ENCODE data around the gene STON2. TPM values are rescaled to one million over a fixed set of nuclear protein-coding genes. Genes with fewer than 3 reads are reported as not detected.

Gene STON2
- total RNA-seq, 1 donor from 2014 or later, result 60.4 TPM

- Mint-ChIP-seq H3K36me3 (no peaks in the 10 kb centered on the region), H3K4me3 (no peak overlapping the region), H3K4me1 (peaks cover 23% of the 10 kb centered on the region), H3K9me3 (no peaks in the 10 kb centered on the region), H3K27me3 (ENCODE audit: low read depth) (no peaks in the 10 kb centered on the region), H3K27ac (no peak overlapping the region)
- no peak for TF ChIP-seq CTCF (IDR thresholded peaks at IDR 0.05; ENCODE audit: unreplicated experiment)
- DNase-seq (ENCODE audit: low spot score in 2 of 2, unreplicated experiment in 2 of 2), result no peak
These were observed 68.7 kb downstream of the STON2 start for GRCh38 chr14:81331229-81332021.

GRCh38 chr14:81330619-81331122 lies 69.5 kb downstream of the STON2 start:
- H3K4me1 Mint-ChIP-seq, result peaks cover 29% of the 10 kb centered on the region
- H3K27me3 Mint-ChIP-seq (ENCODE audit: low read depth), result no peaks in the 10 kb centered on the region
- no peak overlapping the region for H3K4me3 Mint-ChIP-seq
- no peak for TF ChIP-seq CTCF (IDR thresholded peaks at IDR 0.05; ENCODE audit: unreplicated experiment)
- no peaks in the 10 kb centered on the region for H3K9me3 Mint-ChIP-seq
- H3K27ac Mint-ChIP-seq, result no peak overlapping the region
- H3K36me3 Mint-ChIP-seq, result no peaks in the 10 kb centered on the region
- DNase-seq (ENCODE audit: low spot score in 2 of 2, unreplicated experiment in 2 of 2), result no peak

- no peak for DNase-seq (ENCODE audit: low spot score in 2 of 2, unreplicated experiment in 2 of 2)
- H3K36me3 Mint-ChIP-seq, result no peaks in the 10 kb centered on the region
These were observed 70.3 kb downstream of the STON2 start for GRCh38 chr14:81329640-81330381.

GRCh38 chr14:81326451-81326850 lies 73.7 kb downstream of the STON2 start:
- no peaks in the 10 kb centered on the region for H3K27me3 Mint-ChIP-seq (ENCODE audit: low read depth)
- peaks cover 63% of the 10 kb centered on the region for H3K4me1 Mint-ChIP-seq
- H3K36me3 Mint-ChIP-seq, result no peaks in the 10 kb centered on the region
- no peak overlapping the region for H3K4me3 Mint-ChIP-seq
- no peak for DNase-seq (ENCODE audit: low spot score in 2 of 2, unreplicated experiment in 2 of 2)
- TF ChIP-seq CTCF (IDR thresholded peaks at IDR 0.05; ENCODE audit: unreplicated experiment), result no peak
- no peaks in the 10 kb centered on the region for H3K9me3 Mint-ChIP-seq
- H3K27ac Mint-ChIP-seq, result no peak overlapping the region

More at GRCh38 chr14:81329640-81330381, 70.3 kb downstream of the STON2 start:
- H3K9me3 Mint-ChIP-seq, result no peaks in the 10 kb centered on the region
- H3K27me3 Mint-ChIP-seq (ENCODE audit: low read depth), result no peaks in the 10 kb centered on the region
- TF ChIP-seq CTCF (IDR thresholded peaks at IDR 0.05; ENCODE audit: unreplicated experiment), result no peak
- no peak overlapping the region for H3K4me3 Mint-ChIP-seq
- peaks cover 36% of the 10 kb centered on the region for H3K4me1 Mint-ChIP-seq
- no peak overlapping the region for H3K27ac Mint-ChIP-seq

- no peaks in the 10 kb centered on the region for H3K9me3 Mint-ChIP-seq
- H3K4me1 Mint-ChIP-seq, result peaks cover 65% of the 10 kb centered on the region
- DNase-seq (ENCODE audit: low spot score in 2 of 2, unreplicated experiment in 2 of 2), result peak; percentile 28 to 53
- H3K27ac Mint-ChIP-seq, result peak overlapping the region; percentile 68
- H3K4me3 Mint-ChIP-seq, result peak overlapping the region; percentile 66
- no peaks in the 10 kb centered on the region for H3K27me3 Mint-ChIP-seq (ENCODE audit: low read depth)
- TF ChIP-seq CTCF (IDR thresholded peaks at IDR 0.05; ENCODE audit: unreplicated experiment), result no peak
- peaks cover 9% of the 10 kb centered on the region for H3K36me3 Mint-ChIP-seq
These were observed 76.1 kb downstream of the STON2 start for GRCh38 chr14:81324011-81324410.
